Activated CD8-positive, alpha-beta memory T cell treated with anti-CD3 and anti-CD28 coated beads, Interleukin-2, amount 10 ng/mL, durations not matched to agents 7 days and 5 days (primary cell): ENCODE data around the gene GDPD5. TPM values are rescaled to one million over a fixed set of nuclear protein-coding genes. Genes with fewer than 3 reads are reported as not detected.

ENCODE experiments used
- ATAC-seq: fragments of 150-1000 bp; cut with Tn5 transposase; one replicate; pipeline ENCODE4 v1.10.0; 2021; ENCODE audit warnings: moderate library complexity
- CTCF ChIA-PET: fragments of 350-600 bp; sonication (Branson Sonifier 250); formaldehyde crosslinking; loops from one replicate; lab custom pipeline; 2021; ENCODE audit warnings: antibody characterized with exemption; lab: Charles Lee
- DNase-seq: peaks from one replicate; pipeline ENCODE4 v3.0.0-alpha.2; 2020
- H3K27ac Mint-ChIP-seq: one replicate; pipeline ENCODE4 v1.8.0; 2021; ENCODE audit warnings: mild to moderate bottlenecking, mixed read lengths
- H3K27me3 Mint-ChIP-seq: one replicate; pipeline ENCODE4 v1.8.0; 2021; ENCODE audit warnings: mixed read lengths
- H3K36me3 Mint-ChIP-seq: one replicate; pipeline ENCODE4 v1.8.0; 2021; ENCODE audit warnings: mild to moderate bottlenecking, mixed read lengths
- H3K4me1 Mint-ChIP-seq: one replicate; pipeline ENCODE4 v1.8.0; 2021; ENCODE audit warnings: mixed read lengths
- H3K4me3 Mint-ChIP-seq: one replicate; pipeline ENCODE4 v1.8.0; 2021; ENCODE audit warnings: mild to moderate bottlenecking, moderate library complexity, mixed read lengths
- H3K9me3 Mint-ChIP-seq: one replicate; pipeline ENCODE4 v1.8.0; 2022; ENCODE audit warnings: low read depth, mixed read lengths
- total RNA-seq, 2 experiments: library from RNA; stranded (reverse); gene quantifications; one replicate each; pipeline ENCODE4 v1.2.3, GENCODE V29; 2021

Gene GDPD5
- total RNA-seq, 2 experiments from 2014 or later = 11.3 to 33.9 TPM

GRCh38 chr11:75461151-75461550 lies 64.6 kb downstream of the GDPD5 start:
- H3K9me3 Mint-ChIP-seq = no peaks in the 10 kb centered on the region
- no peak for DNase-seq
- no peak for ATAC-seq
- no peak overlapping the region for H3K27ac Mint-ChIP-seq
- no peaks in the 10 kb centered on the region for H3K4me1 Mint-ChIP-seq
- CTCF ChIA-PET = interaction anchor here (2.0 kb wide), 1 partner anchor 10 kb away, joined by 6 read pairs; no protein-coding TSS in a partner anchor
- no peaks in the 10 kb centered on the region for H3K36me3 Mint-ChIP-seq
- H3K27me3 Mint-ChIP-seq = no peaks in the 10 kb centered on the region
- H3K4me3 Mint-ChIP-seq = no peak overlapping the region

GRCh38 chr11:75456596-75457183 lies 69.1 kb downstream of the GDPD5 start:
- ATAC-seq (no peak), DNase-seq (no peak)
- Mint-ChIP-seq H3K27me3 (peaks cover 2% of the 10 kb centered on the region), H3K27ac (no peak overlapping the region), H3K4me3 (no peak overlapping the region), H3K36me3 (no peaks in the 10 kb centered on the region), H3K4me1 (no peaks in the 10 kb centered on the region), H3K9me3 (no peaks in the 10 kb centered on the region)
- CTCF ChIA-PET = interaction anchor here (1.1 to 4.4 kb wide), 2 partner anchors 11 to 75 kb away, joined by 3 to 17 read pairs; no protein-coding TSS in a partner anchor

DNA sequence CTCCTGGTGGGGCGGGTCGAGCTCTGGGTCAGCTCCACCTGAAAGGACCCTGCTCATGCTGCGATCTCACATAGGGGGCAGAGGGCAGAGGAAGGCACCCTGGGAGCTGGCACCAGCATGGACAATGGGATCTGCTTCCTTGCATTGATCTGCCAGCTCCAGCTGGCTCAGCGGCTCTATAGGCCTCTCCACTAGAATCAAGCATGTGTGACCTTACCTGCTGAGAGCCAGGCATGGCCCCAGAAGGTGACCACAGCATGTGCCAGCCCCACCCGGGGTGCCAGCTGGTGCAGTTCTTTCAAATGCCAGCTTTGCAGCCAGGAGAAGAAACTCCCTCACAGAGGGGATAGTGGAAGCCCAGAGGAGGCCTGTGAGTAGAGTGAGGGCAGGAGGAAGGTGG lies 70.8 kb downstream of the GDPD5 start:
- H3K4me1 Mint-ChIP-seq = no peaks in the 10 kb centered on the region
- DNase-seq (no peak), ATAC-seq (no peak)
- no peak overlapping the region for H3K4me3 Mint-ChIP-seq
- no peaks in the 10 kb centered on the region for H3K9me3 Mint-ChIP-seq
- H3K36me3 Mint-ChIP-seq = no peaks in the 10 kb centered on the region
- no peak overlapping the region for H3K27ac Mint-ChIP-seq
- CTCF ChIA-PET = interaction anchor here (1.5 to 6.0 kb wide), 4 partner anchors 10 to 78 kb away, joined by 3 to 49 read pairs (median 12); partner anchors contain the start of gene GDPD5
- H3K27me3 Mint-ChIP-seq = peaks cover 2% of the 10 kb centered on the region

DNA sequence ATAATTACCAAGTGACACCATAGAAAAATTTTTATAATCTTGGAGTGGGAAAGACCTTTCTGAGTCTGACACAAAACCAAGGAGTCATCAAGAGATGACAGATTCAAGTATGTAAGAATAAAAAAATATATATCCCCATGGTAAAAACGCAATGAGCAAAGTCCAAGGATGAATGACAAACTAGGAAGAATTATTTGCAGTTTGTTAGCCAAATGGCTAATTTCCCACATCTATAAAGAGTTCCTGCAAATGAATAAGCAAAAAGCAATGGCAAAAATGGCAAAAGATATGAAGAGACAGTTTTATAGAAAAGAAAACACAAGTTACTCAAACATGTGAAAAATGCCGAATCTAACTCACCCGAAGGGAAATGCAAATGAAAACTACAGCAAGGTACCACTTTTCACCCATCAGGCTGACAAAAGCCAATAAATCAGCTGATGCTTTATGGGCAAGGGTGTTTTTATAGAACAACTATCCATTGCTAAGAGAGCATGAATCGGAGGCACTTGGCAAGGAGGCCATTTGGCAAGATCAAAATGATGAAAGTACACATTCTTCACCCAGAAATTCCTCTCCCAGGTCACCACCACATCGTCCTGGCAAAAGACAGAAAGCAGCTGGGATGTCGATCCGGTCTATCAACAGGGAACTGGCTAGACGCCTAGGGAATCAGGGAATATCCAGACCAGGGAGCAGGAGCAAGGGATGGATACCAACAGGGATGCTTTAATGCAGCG lies 71.7 kb downstream of the GDPD5 start:
- Mint-ChIP-seq H3K36me3 (no peaks in the 10 kb centered on the region), H3K27me3 (peaks cover 2% of the 10 kb centered on the region), H3K4me3 (no peak overlapping the region), H3K9me3 (no peaks in the 10 kb centered on the region), H3K27ac (no peak overlapping the region), H3K4me1 (no peaks in the 10 kb centered on the region)
- DNase-seq (no peak), ATAC-seq (no peak)
- CTCF ChIA-PET = interaction anchor here (0.6 to 6.0 kb wide), 8 partner anchors 9 to 78 kb away, joined by 3 to 49 read pairs (median 3); partner anchors contain the start of gene GDPD5

DNA sequence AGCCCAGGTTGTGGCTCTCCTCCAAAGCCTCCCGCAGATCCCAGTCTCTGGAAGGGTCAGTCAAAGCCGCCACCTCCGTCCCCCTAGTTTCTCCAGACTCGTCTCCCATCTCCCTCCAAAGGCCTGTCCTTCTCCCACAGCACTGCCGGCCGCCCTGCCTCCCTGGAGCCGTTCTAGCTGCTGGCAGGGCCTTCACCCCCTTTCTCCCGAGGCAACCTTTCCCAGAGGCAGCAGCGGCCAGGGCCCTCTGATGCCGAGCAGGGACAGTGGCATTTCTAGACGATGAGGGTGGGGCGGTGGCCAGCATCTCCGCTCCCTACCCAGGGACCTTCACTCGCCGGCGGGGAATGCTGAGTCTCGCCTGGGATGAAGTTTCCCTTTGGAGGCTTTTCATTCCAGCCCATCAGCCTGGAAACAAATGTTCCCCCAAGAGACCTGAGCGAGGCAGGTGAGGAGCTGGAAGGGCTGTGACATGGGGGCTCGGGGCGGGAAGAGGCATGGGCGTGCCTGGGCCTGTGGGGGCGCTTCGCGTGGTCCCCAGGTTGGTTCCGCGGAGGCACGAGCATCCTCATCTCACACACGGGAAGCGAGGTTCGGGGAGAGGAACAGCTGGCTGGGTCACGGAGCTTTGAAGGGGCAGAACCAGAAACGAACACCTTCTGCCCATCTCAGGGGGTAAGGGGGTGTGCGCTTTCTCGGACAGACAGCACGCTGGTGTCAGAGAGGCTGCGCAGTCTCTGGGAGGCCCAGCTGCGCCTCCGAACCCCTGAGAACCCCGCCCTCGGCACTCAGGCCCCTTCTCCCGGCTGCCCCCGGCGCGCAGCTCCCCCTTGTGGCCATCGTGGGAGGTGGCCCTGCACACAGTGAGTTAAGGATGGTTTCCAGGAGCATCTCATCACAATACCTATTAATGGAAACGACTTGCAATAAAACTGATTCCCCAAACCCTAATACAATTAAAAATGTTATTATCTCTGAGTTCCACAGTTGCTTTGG lies 74.6 kb downstream of the GDPD5 start:
- Mint-ChIP-seq H3K36me3 (no peaks in the 10 kb centered on the region), H3K4me3 (no peak overlapping the region), H3K27ac (no peak overlapping the region), H3K4me1 (no peaks in the 10 kb centered on the region), H3K27me3 (peaks cover 2% of the 10 kb centered on the region), H3K9me3 (no peaks in the 10 kb centered on the region)
- DNase-seq (no peak), ATAC-seq (peak; percentile 50)
- CTCF ChIA-PET = interaction anchor here (0.8 to 6.0 kb wide), 20 partner anchors 9 to 181 kb away, joined by 3 to 49 read pairs (median 4); partner anchors contain the start of gene KLHL35

GRCh38 chr11:75450236-75450635 lies 75.5 kb downstream of the GDPD5 start:
- no peak for ATAC-seq
- H3K36me3 Mint-ChIP-seq = no peaks in the 10 kb centered on the region
- H3K4me1 Mint-ChIP-seq = no peaks in the 10 kb centered on the region
- H3K9me3 Mint-ChIP-seq = no peaks in the 10 kb centered on the region
- peaks cover 2% of the 10 kb centered on the region for H3K27me3 Mint-ChIP-seq
- H3K27ac Mint-ChIP-seq = no peak overlapping the region
- DNase-seq = no peak
- CTCF ChIA-PET = interaction anchor here (1.2 to 6.0 kb wide), 7 partner anchors 8 to 82 kb away, joined by 3 to 49 read pairs (median 7); partner anchors contain the start of gene KLHL35
- H3K4me3 Mint-ChIP-seq = no peak overlapping the region

- Mint-ChIP-seq H3K4me1 (no peaks in the 10 kb centered on the region), H3K27me3 (peaks cover 4% of the 10 kb centered on the region), H3K4me3 (no peak overlapping the region), H3K9me3 (no peaks in the 10 kb centered on the region), H3K36me3 (no peaks in the 10 kb centered on the region), H3K27ac (no peak overlapping the region)
- ATAC-seq (no peak), DNase-seq (no peak)
- CTCF ChIA-PET = interaction anchor here (1.8 to 2.0 kb wide), 2 partner anchors 61 to 78 kb away, joined by 7 to 10 read pairs; no protein-coding TSS in a partner anchor
Observed at GRCh38 chr11:75449776-75450175, 76.0 kb downstream of the GDPD5 start.

GRCh38 chr11:75449271-75449670 lies 76.5 kb downstream of the GDPD5 start:
- no peak overlapping the region for H3K27ac Mint-ChIP-seq
- DNase-seq (no peak), ATAC-seq (no peak)
- no peaks in the 10 kb centered on the region for H3K4me1 Mint-ChIP-seq
- CTCF ChIA-PET = interaction anchor here (0.5 kb wide), 1 partner anchor 86 kb away, joined by 4 read pairs; no protein-coding TSS in a partner anchor
- H3K9me3 Mint-ChIP-seq = no peaks in the 10 kb centered on the region
- H3K27me3 Mint-ChIP-seq = peaks cover 4% of the 10 kb centered on the region
- no peak overlapping the region for H3K4me3 Mint-ChIP-seq
- H3K36me3 Mint-ChIP-seq = no peaks in the 10 kb centered on the region

- CTCF ChIA-PET = interaction anchor here (1.7 to 8.4 kb wide), 2 partner anchors 29 to 85 kb away, joined by 6 to 212 read pairs; no protein-coding TSS in a partner anchor
- Mint-ChIP-seq H3K9me3 (no peaks in the 10 kb centered on the region), H3K27ac (no peak overlapping the region), H3K4me3 (no peak overlapping the region), H3K27me3 (peaks cover 2% of the 10 kb centered on the region), H3K4me1 (no peaks in the 10 kb centered on the region), H3K36me3 (no peaks in the 10 kb centered on the region)
- no peak for ATAC-seq
- no peak for DNase-seq
Observed at GRCh38 chr11:75447415-75447814, 78.3 kb downstream of the GDPD5 start.

DNA sequence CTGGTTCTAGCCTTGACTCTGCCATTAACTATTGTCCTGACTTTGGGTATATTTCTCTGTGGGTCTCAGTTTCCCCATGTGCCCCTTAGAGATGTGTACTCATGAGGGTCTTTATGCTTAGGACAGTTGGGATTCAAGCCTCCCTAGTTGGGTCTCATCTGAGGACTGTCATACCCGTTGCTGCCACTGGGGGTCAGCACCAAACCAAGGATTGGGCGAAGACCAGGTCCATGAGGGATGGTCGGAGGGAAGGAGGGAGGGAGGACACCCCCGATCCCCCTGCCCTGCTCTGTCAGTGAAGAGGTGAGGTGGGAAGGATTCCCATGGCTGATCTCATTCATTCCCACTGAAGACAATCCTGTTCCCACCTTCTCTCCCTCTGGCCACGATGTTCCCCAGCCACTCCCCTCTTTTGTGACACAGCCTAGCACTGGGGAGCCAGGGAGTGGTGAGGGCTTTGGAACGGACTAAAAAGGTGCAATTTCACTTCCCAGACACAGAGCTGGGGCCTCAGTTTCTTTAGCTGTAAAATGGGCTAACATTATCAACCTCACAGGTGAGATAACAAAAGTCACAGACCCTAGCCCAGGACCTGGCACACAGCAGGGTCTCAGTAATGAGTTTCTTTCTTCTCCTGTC lies 80.3 kb downstream of the GDPD5 start:
- Mint-ChIP-seq H3K27me3 (peaks cover 2% of the 10 kb centered on the region), H3K36me3 (no peaks in the 10 kb centered on the region), H3K9me3 (no peaks in the 10 kb centered on the region), H3K27ac (no peak overlapping the region), H3K4me1 (no peaks in the 10 kb centered on the region), H3K4me3 (no peak overlapping the region)
- ATAC-seq = peak; percentile 77
- CTCF ChIA-PET = interaction anchor here (0.6 to 8.4 kb wide), 26 partner anchors 7 to 261 kb away, joined by 3 to 212 read pairs (median 5); partner anchors contain the start of genes GDPD5 and KLHL35
- peak; percentile 78 for DNase-seq

DNA sequence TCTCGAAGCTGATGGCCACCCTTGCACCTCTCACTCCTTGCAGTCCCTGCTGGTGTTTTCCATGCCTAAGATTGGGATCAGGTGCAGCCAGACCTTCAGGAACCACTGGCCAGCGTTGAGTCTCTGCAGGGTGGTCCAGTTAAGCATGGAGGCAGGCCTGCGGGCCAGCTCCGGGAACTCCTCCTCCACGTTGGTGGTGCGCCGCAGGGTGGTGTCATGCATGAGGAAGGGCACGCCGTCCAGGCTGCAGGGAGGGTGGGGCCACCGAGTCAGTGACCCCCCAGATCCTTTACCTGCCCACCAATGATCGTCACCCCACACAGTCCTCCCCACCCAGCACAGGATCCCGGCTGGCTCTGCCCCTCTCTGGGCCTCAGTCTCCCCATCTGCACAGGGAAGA lies 82.7 kb downstream of the GDPD5 start:
- CTCF ChIA-PET = interaction anchor here (1.0 to 8.4 kb wide), 9 partner anchors 8 to 140 kb away, joined by 3 to 212 read pairs (median 5); partner anchors contain the start of gene GDPD5
- Mint-ChIP-seq H3K9me3 (no peaks in the 10 kb centered on the region), H3K36me3 (no peaks in the 10 kb centered on the region), H3K27me3 (peaks cover 2% of the 10 kb centered on the region), H3K27ac (no peak overlapping the region), H3K4me3 (no peak overlapping the region), H3K4me1 (no peaks in the 10 kb centered on the region)
- ATAC-seq (no peak), DNase-seq (no peak)
